ENCODE results near the gene TIAM1.

The TIAM1 gene

DNA sequence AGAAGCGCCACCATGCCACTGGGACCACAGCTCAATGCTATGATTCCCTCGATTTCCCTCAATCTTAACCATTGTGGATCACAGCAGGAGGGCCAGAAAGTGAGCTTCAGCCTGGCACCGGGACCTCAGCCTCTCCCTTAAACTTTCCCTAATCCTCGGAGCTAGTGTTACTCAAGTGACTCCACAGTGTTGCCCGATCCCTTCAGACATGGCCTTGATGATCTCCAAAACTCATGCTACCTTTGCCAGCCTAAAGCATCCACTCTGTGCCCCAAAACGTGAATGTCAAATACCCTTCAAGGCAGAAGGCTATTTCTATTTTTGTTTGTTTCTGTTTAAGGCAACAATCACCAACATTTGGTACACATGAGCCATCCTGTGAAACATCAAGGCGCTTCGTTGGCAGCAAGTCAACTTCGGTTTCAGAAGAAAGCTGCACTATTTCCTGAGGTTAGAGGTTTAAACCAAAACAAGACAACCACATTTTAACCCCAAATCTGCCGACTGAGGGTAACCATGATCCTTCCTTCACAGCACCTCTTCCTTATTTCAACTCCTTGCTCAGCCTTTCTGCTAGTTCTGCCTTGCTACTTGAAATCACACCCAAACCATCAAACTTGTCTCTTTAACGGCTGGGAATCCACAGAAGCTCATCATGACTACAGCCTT lies 211.4 kb downstream of the TIAM1 start:
- Histone ChIP-seq H3K36me3 (ENCODE audit: control insufficient read depth in 4 of 4, insufficient read depth in 4 of 4, low read length in 3 of 4) (peaks cover 0 to 20% (median 0%) of the 10 kb centered on the region in 4 experiments), H3K4me3 (ENCODE audit: control insufficient read depth in 1 of 7, extremely low read depth in 1 of 7, insufficient read depth in 4 of 7, low read depth in 2 of 7, low read length in 6 of 7) (peak overlapping the region in 2 of 7 experiments; percentile 21 to 48), H3K9me3 (ENCODE audit: control extremely low read depth in 1 of 5, control insufficient read depth in 4 of 5, insufficient read depth in 2 of 5, low read depth in 1 of 5, low read length in 4 of 5) (no peaks in the 10 kb centered on the region), H3K27me3 (replicated peaks in 2 of 5; ENCODE audit: control insufficient read depth in 4 of 5, insufficient read depth in 5 of 5, low read length in 4 of 5) (peaks cover 0 to 28% (median 2%) of the 10 kb centered on the region in 5 experiments), H3K4me1 (ENCODE audit: control extremely low read depth in 1 of 4, control insufficient read depth in 4 of 4, insufficient read depth in 4 of 4, low read length in 3 of 4) (peaks cover 11 to 33% (median 20%) of the 10 kb centered on the region in 4 experiments), H3K27ac (ENCODE audit: insufficient read depth in 1 of 2, low read depth in 1 of 2, low read length in 2 of 2, poor library complexity in 1 of 2, severe bottlenecking in 2 of 2) (no peak overlapping the region)
- CTCF ChIA-PET: interaction anchor here (0.9 to 1.4 kb wide), 4 partner anchors 13 to 448 kb away, joined by 3 to 5 read pairs (median 3); no protein-coding TSS in a partner anchor
- DNase-seq: peak; percentile 89 to 97 (median 97)
- POLR2A ChIA-PET: no interaction called here
- 50% methylated on average over 9 of the region's 11 CpGs for WGBS (ENCODE audit: insufficient coverage)

GRCh38 chr21:31130821-31131220 lies 213.2 kb downstream of the TIAM1 start:
- DNase-seq: no peak
- H3K36me3 ChIP-seq (ENCODE audit: control insufficient read depth in 4 of 4, insufficient read depth in 4 of 4, low read length in 3 of 4): peaks cover 0 to 18% (median 0%) of the 10 kb centered on the region in 4 experiments
- 60% methylated on average over 1 of the region's 2 CpGs for WGBS (ENCODE audit: insufficient coverage)
- ChIA-PET POLR2A (no interaction called here), CTCF (interaction anchor here (1.3 kb wide), 1 partner anchor 70 kb away, joined by 3 read pairs; no protein-coding TSS in a partner anchor)
- H3K4me1 ChIP-seq (ENCODE audit: control extremely low read depth in 1 of 4, control insufficient read depth in 4 of 4, insufficient read depth in 4 of 4, low read length in 3 of 4): peaks cover 11 to 23% (median 19%) of the 10 kb centered on the region in 4 experiments
- H3K9me3 ChIP-seq (ENCODE audit: control extremely low read depth in 1 of 5, control insufficient read depth in 4 of 5, insufficient read depth in 2 of 5, low read depth in 1 of 5, low read length in 4 of 5): no peaks in the 10 kb centered on the region
- H3K27ac ChIP-seq (ENCODE audit: insufficient read depth in 1 of 2, low read depth in 1 of 2, low read length in 2 of 2, poor library complexity in 1 of 2, severe bottlenecking in 2 of 2): no peak overlapping the region
- H3K27me3 ChIP-seq (replicated peaks in 2 of 5; ENCODE audit: control insufficient read depth in 4 of 5, insufficient read depth in 5 of 5, low read length in 4 of 5): peaks cover 0 to 27% (median 2%) of the 10 kb centered on the region in 5 experiments
- no peak overlapping the region for H3K4me3 ChIP-seq (ENCODE audit: control insufficient read depth in 1 of 7, extremely low read depth in 1 of 7, insufficient read depth in 4 of 7, low read depth in 2 of 7, low read length in 6 of 7)

DNA sequence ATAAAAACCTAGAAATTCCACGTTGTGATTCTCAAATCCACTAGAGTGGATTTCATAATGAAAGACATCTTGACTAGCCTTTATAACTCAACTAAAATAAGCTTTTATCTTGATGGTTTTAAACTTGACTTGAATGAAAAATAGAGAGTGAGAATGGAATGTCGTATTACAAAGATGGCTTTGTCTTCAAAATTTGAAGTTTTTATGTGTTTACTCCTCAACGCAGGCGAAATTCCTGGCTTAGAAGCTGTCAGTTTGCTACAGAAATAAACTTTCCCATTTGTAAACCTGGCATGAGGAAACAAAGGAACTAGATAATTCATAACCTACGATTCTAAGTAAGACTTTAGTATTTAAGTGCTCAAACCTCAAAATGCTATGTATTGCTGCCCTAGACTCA lies 215.8 kb downstream of the TIAM1 start:
- WGBS (ENCODE audit: insufficient coverage): 97% methylated on average over 4 of the region's 5 CpGs
- ChIA-PET POLR2A (no interaction called here), CTCF (interaction anchor here (0.9 kb wide), 1 partner anchor 74 kb away, joined by 3 read pairs; no protein-coding TSS in a partner anchor)

GRCh38 chr21:31124010-31124409 lies 220.1 kb downstream of the TIAM1 start:
- no peak overlapping the region for H3K27ac ChIP-seq (ENCODE audit: insufficient read depth in 1 of 2, low read depth in 1 of 2, low read length in 2 of 2, poor library complexity in 1 of 2, severe bottlenecking in 2 of 2)
- no peak overlapping the region for H3K4me3 ChIP-seq (ENCODE audit: control insufficient read depth in 1 of 7, extremely low read depth in 1 of 7, insufficient read depth in 4 of 7, low read depth in 2 of 7, low read length in 6 of 7)
- POLR2A ChIA-PET: interaction anchor here (0.6 kb wide), 1 partner anchor 1155 kb away, joined by 4 read pairs; the partner anchor contains the start of gene MIS18A
- H3K36me3 ChIP-seq (ENCODE audit: control insufficient read depth in 4 of 4, insufficient read depth in 4 of 4, low read length in 3 of 4): peaks cover 0 to 30% (median 0%) of the 10 kb centered on the region in 4 experiments
- DNase-seq: peak in 2 of 3 donors; percentile 42 to 55
- WGBS (ENCODE audit: insufficient coverage): 60% methylated on average over 5 of the region's 6 CpGs
- peaks cover 0 to 13% (median 6%) of the 10 kb centered on the region in 5 experiments for H3K27me3 ChIP-seq (replicated peaks in 2 of 5; ENCODE audit: control insufficient read depth in 4 of 5, insufficient read depth in 5 of 5, low read length in 4 of 5)
- H3K4me1 ChIP-seq (ENCODE audit: control extremely low read depth in 1 of 4, control insufficient read depth in 4 of 4, insufficient read depth in 4 of 4, low read length in 3 of 4): peaks cover 0 to 6% (median 0%) of the 10 kb centered on the region in 4 experiments
- no peaks in the 10 kb centered on the region for H3K9me3 ChIP-seq (ENCODE audit: control extremely low read depth in 1 of 5, control insufficient read depth in 4 of 5, insufficient read depth in 2 of 5, low read depth in 1 of 5, low read length in 4 of 5)
- CTCF ChIA-PET: no interaction called here

More for the DNA sequence above, 215.8 kb downstream of the TIAM1 start:
- Histone ChIP-seq H3K27ac (ENCODE audit: insufficient read depth in 1 of 2, low read depth in 1 of 2, low read length in 2 of 2, poor library complexity in 1 of 2, severe bottlenecking in 2 of 2) (no peak overlapping the region), H3K4me1 (ENCODE audit: control extremely low read depth in 1 of 4, control insufficient read depth in 4 of 4, insufficient read depth in 4 of 4, low read length in 3 of 4) (peaks cover 8 to 19% (median 12%) of the 10 kb centered on the region in 4 experiments), H3K27me3 (replicated peaks in 2 of 5; ENCODE audit: control insufficient read depth in 4 of 5, insufficient read depth in 5 of 5, low read length in 4 of 5) (peaks cover 0 to 22% (median 5%) of the 10 kb centered on the region in 5 experiments), H3K36me3 (ENCODE audit: control insufficient read depth in 4 of 4, insufficient read depth in 4 of 4, low read length in 3 of 4) (peaks cover 0 to 8% (median 0%) of the 10 kb centered on the region in 4 experiments), H3K4me3 (ENCODE audit: control insufficient read depth in 1 of 7, extremely low read depth in 1 of 7, insufficient read depth in 4 of 7, low read depth in 2 of 7, low read length in 6 of 7) (no peak overlapping the region), H3K9me3 (ENCODE audit: control extremely low read depth in 1 of 5, control insufficient read depth in 4 of 5, insufficient read depth in 2 of 5, low read depth in 1 of 5, low read length in 4 of 5) (no peaks in the 10 kb centered on the region)
- DNase-seq: no peak

DNA sequence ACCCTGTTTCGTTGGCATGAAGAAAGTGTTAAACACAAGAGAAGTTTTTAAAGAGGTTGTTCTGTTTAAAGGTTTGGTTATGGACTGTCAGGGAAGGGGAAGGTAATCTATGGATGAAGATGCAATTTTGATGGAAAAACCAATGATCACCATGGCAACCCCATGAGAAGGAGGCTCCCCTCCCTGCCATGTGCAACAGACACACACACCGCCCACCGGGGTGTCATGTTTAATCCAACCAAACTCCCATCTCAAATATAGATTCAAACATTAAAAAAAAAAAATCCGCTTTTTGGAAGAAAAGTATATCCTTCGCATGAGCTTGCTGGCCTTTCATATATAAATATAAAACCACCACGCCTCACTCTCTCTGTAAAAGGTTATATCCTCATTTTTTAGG lies 224.9 kb downstream of the TIAM1 start:
- H3K27ac ChIP-seq (ENCODE audit: insufficient read depth in 1 of 2, low read depth in 1 of 2, low read length in 2 of 2, poor library complexity in 1 of 2, severe bottlenecking in 2 of 2): no peak overlapping the region
- H3K9me3 ChIP-seq (ENCODE audit: control extremely low read depth in 1 of 5, control insufficient read depth in 4 of 5, insufficient read depth in 2 of 5, low read depth in 1 of 5, low read length in 4 of 5): no peaks in the 10 kb centered on the region
- no peak overlapping the region for H3K4me3 ChIP-seq (ENCODE audit: control insufficient read depth in 1 of 7, extremely low read depth in 1 of 7, insufficient read depth in 4 of 7, low read depth in 2 of 7, low read length in 6 of 7)
- ChIA-PET CTCF (interaction anchor here (0.7 to 2.1 kb wide), 6 partner anchors 8 to 790 kb away, joined by 3 to 7 read pairs (median 4); no protein-coding TSS in a partner anchor), POLR2A (no interaction called here)
- DNase-seq: no peak
- 94% methylated on average over 5 of the region's 6 CpGs for WGBS (ENCODE audit: insufficient coverage)
- H3K36me3 ChIP-seq (ENCODE audit: control insufficient read depth in 4 of 4, insufficient read depth in 4 of 4, low read length in 3 of 4): peaks cover 0 to 22% (median 0%) of the 10 kb centered on the region in 4 experiments
- peaks cover 0 to 6% (median 3%) of the 10 kb centered on the region in 5 experiments for H3K27me3 ChIP-seq (replicated peaks in 2 of 5; ENCODE audit: control insufficient read depth in 4 of 5, insufficient read depth in 5 of 5, low read length in 4 of 5)
- H3K4me1 ChIP-seq (ENCODE audit: control extremely low read depth in 1 of 4, control insufficient read depth in 4 of 4, insufficient read depth in 4 of 4, low read length in 3 of 4): peaks cover 0 to 4% (median 0%) of the 10 kb centered on the region in 4 experiments

DNA sequence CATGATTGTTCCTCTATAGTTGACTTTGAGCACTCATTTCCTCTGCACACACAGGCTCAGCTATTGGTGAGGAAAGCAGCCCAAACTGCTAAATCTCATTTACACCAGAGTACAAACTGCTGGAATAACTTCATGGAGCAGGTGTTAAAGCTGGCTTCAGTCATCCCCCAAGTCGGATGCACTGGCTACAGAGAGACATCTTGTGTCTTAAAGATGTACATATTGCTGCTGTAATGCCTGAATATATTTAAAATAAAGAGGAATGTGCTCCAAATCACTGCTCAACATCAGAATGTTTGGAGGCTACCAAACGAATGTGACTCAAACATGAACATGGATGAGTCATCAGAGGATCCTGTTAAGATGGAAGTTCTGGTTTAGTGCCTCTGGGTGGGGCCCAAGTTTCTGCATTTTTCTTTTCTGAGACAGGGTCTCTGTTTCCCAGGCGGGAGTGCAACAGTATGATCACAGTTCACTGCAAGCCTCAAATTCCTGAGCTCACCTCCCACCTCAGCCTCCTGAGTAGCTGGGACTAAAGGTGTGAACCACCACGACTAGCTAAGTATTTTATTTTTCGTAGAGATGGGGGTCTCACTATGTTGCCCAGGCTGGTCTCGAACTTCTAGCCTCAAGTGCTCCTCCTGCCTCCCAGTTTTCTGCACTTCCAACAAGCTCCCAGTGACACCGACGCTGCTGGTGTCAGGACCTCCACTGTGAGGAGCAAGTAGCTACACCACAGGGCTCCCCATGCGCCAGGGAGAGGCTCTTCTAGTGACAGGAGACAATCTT lies 226.7 kb downstream of the TIAM1 start:
- no peaks in the 10 kb centered on the region for H3K4me1 ChIP-seq (ENCODE audit: control extremely low read depth in 1 of 4, control insufficient read depth in 4 of 4, insufficient read depth in 4 of 4, low read length in 3 of 4)
- H3K27me3 ChIP-seq (replicated peaks in 2 of 5; ENCODE audit: control insufficient read depth in 4 of 5, insufficient read depth in 5 of 5, low read length in 4 of 5): peaks cover 0 to 3% (median 0%) of the 10 kb centered on the region in 5 experiments
- peak in 2 of 3 donors; percentile 43 to 56 for DNase-seq
- H3K4me3 ChIP-seq (ENCODE audit: control insufficient read depth in 1 of 7, extremely low read depth in 1 of 7, insufficient read depth in 4 of 7, low read depth in 2 of 7, low read length in 6 of 7): no peak overlapping the region
- ChIA-PET CTCF (interaction anchor here (1.0 to 2.4 kb wide), 5 partner anchors 14 to 63 kb away, joined by 3 to 8 read pairs (median 4); no protein-coding TSS in a partner anchor), POLR2A (no interaction called here)
- H3K9me3 ChIP-seq (ENCODE audit: control extremely low read depth in 1 of 5, control insufficient read depth in 4 of 5, insufficient read depth in 2 of 5, low read depth in 1 of 5, low read length in 4 of 5): no peaks in the 10 kb centered on the region
- H3K27ac ChIP-seq (ENCODE audit: insufficient read depth in 1 of 2, low read depth in 1 of 2, low read length in 2 of 2, poor library complexity in 1 of 2, severe bottlenecking in 2 of 2): no peak overlapping the region
- 78% methylated on average over 7 of the region's 9 CpGs for WGBS (ENCODE audit: insufficient coverage)
- H3K36me3 ChIP-seq (ENCODE audit: control insufficient read depth in 4 of 4, insufficient read depth in 4 of 4, low read length in 3 of 4): peaks cover 0 to 17% (median 0%) of the 10 kb centered on the region in 4 experiments

Data from common myeloid progenitor, CD34-positive (primary cell).